ENCODE data around the gene FAM221B. TPM values are rescaled to one million over a fixed set of nuclear protein-coding genes. Genes with fewer than 3 reads are reported as not detected.
A peak's percentile ranks its signal among the peaks of the same experiment; 100 is the strongest.

FAM221B gene
- not detected for total RNA-seq
- not detected for polyA plus RNA-seq
- long read RNA-seq, donor 1, result 0 reads
- long read RNA-seq, donor 2, result 0 reads
- long read RNA-seq, donor 3, result 0 reads

GRCh38 chr9:35828716-35829083 is at the start of gene FAM221B:
Gene FAM221B, minus strand, starts transcription at chr9:35828732. Its CDS starts 2,571 bp downstream, at chr9:35826161.
- H3K27me3 ChIP-seq, result no peaks in the 10 kb centered on the region
- peak within 1 kb of the TSS; percentile 75 for H3K4me3 ChIP-seq
- no peaks in the 10 kb centered on the region for H3K36me3 ChIP-seq
- peak within 1 kb of the TSS; percentile 96 to 98 for H3K27ac ChIP-seq
- no peaks in the 10 kb centered on the region for H3K9me3 ChIP-seq
- 1 to 2% (median 1%) methylated on average over 21 of the region's 21 CpGs for WGBS, 3 donors
- intact Hi-C loops (cut with DNase I), result no loop called here
- TF ChIP-seq EP300 (IDR thresholded peaks at IDR 0.05) (no peak), POLR2A (IDR thresholded peaks at IDR 0.05) (no peak), CTCF (IDR thresholded peaks at IDR 0.05) (no peak)
- peak in 2 of 5 donors; percentile 44 to 60 for DNase-seq
- H3K4me1 ChIP-seq (ENCODE audit: insufficient read depth), result peaks cover 13% of the 10 kb centered on the region

- Histone ChIP-seq H3K36me3 (no peaks in the 10 kb centered on the region), H3K9me3 (no peaks in the 10 kb centered on the region), H3K27ac (no peak overlapping the region), H3K4me3 (no peak overlapping the region), H3K27me3 (no peaks in the 10 kb centered on the region), H3K4me1 (ENCODE audit: insufficient read depth) (no peaks in the 10 kb centered on the region)
- no peak for DNase-seq
- intact Hi-C loops (cut with DNase I), result no loop called here
- TF ChIP-seq POLR2A (IDR thresholded peaks at IDR 0.05) (no peak), EP300 (IDR thresholded peaks at IDR 0.05) (no peak), CTCF (IDR thresholded peaks at IDR 0.05) (no peak)
- WGBS, 3 donors, result 57 to 67% (median 62%) methylated on average over 3 of the region's 3 CpGs
These were observed 44.0 kb upstream of the FAM221B start for GRCh38 chr9:35872505-35872904.

- no peak for TF ChIP-seq CTCF (IDR thresholded peaks at IDR 0.05)
- TF ChIP-seq POLR2A (IDR thresholded peaks at IDR 0.05), result no peak
- 75 to 79% (median 77%) methylated on average over 3 of the region's 3 CpGs for WGBS, 3 donors
These were observed 43.0 kb upstream of the FAM221B start for GRCh38 chr9:35871545-35871944.

GRCh38 chr9:35870351-35870923 is 41.9 kb upstream of the FAM221B start, which contains the start of gene OR13J1:
Gene OR13J1, minus strand, starts transcription at chr9:35870401. Its CDS starts 0 bp downstream, at chr9:35870401.
- 86 to 94% (median 90%) methylated on average over 8 of the region's 8 CpGs for WGBS, 3 donors
- DNase-seq, result no peak
- H3K4me3 ChIP-seq, result no peak within 1 kb of the TSS
- H3K36me3 ChIP-seq, result no peaks in the 10 kb centered on the region
- H3K9me3 ChIP-seq, result no peaks in the 10 kb centered on the region
- intact Hi-C loops (cut with DNase I), result no loop called here
- TF ChIP-seq POLR2A (IDR thresholded peaks at IDR 0.05) (no peak), CTCF (IDR thresholded peaks at IDR 0.05) (no peak), EP300 (IDR thresholded peaks at IDR 0.05) (no peak)
- no peaks in the 10 kb centered on the region for H3K4me1 ChIP-seq (ENCODE audit: insufficient read depth)
- no peaks in the 10 kb centered on the region for H3K27me3 ChIP-seq
- H3K27ac ChIP-seq, result no peak within 1 kb of the TSS

More at GRCh38 chr9:35871545-35871944, 43.0 kb upstream of the FAM221B start:
- intact Hi-C loops (cut with DNase I), result no loop called here
- H3K4me3 ChIP-seq, result no peak overlapping the region
- H3K4me1 ChIP-seq (ENCODE audit: insufficient read depth), result no peaks in the 10 kb centered on the region
- no peak overlapping the region for H3K27ac ChIP-seq
- no peak for DNase-seq
- H3K27me3 ChIP-seq, result no peaks in the 10 kb centered on the region
- no peaks in the 10 kb centered on the region for H3K9me3 ChIP-seq
- H3K36me3 ChIP-seq, result no peaks in the 10 kb centered on the region
